GM21825 (cell line): ENCODE data around the gene AGAP4.
"Not testable (repeated sequence)": the region's sequence is repeated elsewhere in the genome, so short reads cannot be mapped to it uniquely, and the experiment has no call there.

Source experiments
- ATAC-seq: cut with Tn5 transposase; IDR thresholded peaks from one replicate; pipeline ENCODE4 v1.9.1; 2021; ENCODE audit warnings: mild to moderate bottlenecking, moderate library complexity; ENCODE audit not compliant: unreplicated experiment

The AGAP4 gene

DNA sequence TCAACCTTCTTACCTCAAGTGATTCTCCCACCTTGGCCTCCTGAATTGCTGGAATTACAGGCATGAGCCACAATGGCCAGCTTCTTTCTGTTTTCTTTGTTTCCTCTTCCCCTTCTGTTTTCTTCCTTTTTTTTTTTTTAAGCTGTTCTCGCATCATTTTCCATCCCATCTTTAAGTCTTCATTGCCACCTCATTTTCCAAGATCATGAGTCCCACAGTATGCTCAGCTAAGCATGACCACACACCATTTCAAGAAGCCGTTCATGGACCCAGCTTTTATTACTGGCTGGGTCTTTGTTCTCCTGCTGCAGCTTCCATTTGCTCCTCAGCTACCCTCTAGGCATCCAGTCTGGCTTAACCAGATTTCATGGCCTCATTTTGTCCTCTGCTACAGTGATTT is 52.5 kb downstream of the AGAP4 start:
- not testable (repeated sequence) for ATAC-seq

DNA sequence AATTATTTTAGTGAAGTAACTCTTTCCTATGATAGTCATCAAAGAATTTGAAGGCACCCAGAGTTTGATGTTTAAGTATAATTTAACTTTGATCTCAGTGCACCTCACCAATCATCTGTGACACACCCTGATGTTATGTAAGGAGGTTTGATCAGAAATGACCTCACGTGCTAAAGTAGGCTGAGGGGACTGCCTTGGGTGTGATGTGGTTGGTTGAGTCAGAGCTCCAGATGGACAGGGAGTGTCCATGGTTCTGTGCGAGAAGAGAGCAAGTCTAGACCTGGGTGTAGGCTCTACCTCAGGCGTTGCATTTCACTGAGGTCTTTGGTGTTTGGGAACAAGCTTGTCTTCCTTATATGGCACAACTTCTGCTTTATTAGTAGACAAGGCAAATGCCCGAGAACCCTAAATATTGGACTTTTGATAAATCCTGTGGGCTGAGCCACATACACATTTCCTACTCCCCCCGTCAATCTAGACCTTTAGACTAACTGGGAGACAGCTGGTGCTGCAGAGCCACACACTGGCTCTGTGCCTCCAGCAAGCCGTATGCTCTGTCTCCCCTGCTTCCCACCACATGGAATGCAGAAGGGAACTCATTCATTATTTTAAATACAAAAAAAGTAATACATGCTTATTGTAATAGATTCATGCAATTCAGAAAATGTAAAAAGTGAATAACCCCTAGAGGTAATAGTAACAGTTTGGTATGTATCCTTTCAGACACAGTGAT is 56.4 kb downstream of the AGAP4 start:
- ATAC-seq, result not testable (repeated sequence)

DNA sequence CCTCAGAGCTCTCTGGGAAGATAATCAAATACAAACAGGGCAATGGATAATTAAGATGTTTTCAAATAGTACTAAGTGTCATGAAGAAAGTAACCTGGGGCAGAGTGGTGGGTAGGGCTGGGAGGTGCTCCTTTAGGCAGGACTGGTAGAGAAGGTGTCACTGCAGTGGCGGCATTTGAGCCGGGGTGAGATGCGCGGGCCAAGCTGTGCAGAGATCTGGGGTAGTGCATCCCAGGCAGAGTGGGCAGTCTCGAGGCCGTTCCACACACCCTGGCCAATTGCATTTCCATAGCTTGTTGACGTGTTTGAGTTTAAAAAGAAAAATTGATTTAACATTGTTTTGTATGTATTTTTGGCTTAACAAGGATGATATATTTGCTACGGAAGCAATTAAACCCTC is 57.3 kb downstream of the AGAP4 start:
- not testable (repeated sequence) for ATAC-seq

DNA sequence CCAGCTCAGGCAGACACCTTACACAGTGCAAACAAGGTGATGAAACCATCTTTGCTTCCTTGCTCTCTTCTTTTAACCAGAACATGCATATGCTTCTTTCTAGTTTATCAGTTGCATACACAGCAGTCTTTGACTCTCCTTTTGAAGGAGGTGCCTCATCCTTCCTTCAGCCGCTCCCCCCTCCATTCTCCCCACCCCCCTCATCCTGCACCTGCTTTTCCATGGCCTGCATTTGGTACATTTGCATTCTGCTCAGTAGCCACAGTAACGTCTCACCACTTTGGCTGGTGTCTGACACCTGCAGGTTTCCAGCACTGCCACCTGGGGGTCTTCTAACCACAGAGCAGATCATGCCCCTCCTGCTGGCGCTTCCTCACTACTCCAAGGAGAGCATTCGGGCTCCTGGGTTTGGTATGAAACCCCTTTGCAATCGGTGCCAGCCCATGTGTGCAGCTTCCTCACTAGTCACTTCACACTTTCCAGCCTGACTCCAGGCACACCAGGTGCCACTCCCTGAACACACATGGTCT is 60.0 kb downstream of the AGAP4 start:
- not testable (repeated sequence) for ATAC-seq

DNA sequence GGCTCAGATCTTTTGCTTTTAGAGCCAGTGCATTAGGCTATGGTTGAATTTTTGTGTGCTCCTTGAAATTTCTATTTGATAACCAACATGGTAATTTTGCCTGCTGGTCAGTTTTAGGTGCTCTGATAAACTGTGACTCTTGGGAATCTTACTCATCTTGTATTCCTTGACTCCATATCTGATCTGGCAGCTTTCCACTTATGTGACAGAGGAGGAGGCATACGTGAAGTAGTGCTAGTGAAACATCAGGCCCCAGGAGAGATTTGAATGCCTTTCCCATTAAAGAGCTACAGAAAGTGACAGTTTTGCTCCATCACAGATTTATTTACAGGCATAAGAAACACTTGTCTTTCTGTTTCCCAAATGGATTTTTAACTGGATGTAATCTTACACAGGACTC is 61.1 kb downstream of the AGAP4 start:
- not testable (repeated sequence) for ATAC-seq
